ENCODE results near the gene PPP2R2C. TPM values are rescaled to one million over a fixed set of nuclear protein-coding genes. Genes with fewer than 3 reads are reported as not detected.

PPP2R2C gene
- total RNA-seq, 1 experiment from 2014 or later = 32.9 TPM

- Histone ChIP-seq H3K9me3 (ENCODE audit: control insufficient read depth in 1 of 2, insufficient read depth in 1 of 2, low read depth in 1 of 2, low read length in 2 of 2) (no peaks in the 10 kb centered on the region), H3K4me1 (ENCODE audit: control insufficient read depth in 1 of 2, insufficient read depth in 2 of 2, low read length in 2 of 2) (peaks cover 0 to 6% of the 10 kb centered on the region in 2 experiments; a peak in 2 of 4 replicates), H4K20me1 (ENCODE audit: insufficient read depth) (no peaks in the 10 kb centered on the region), H3K9ac (ENCODE audit: low read length) (no peak overlapping the region), H3K4me3 (replicated peaks in 1 of 2; ENCODE audit: low read depth in 1 of 2, low read length in 2 of 2) (no peak overlapping the region), H3K27me3 (ENCODE audit: insufficient read depth, low read length) (no peaks in the 10 kb centered on the region), H3K4me2 (ENCODE audit: low read length) (no peak overlapping the region), H3K27ac (ENCODE audit: low read depth, low read length) (no peak overlapping the region), H3K9me2 (ENCODE audit: insufficient read depth) (no peaks in the 10 kb centered on the region), H3K36me3 (ENCODE audit: control insufficient read depth in 1 of 2, insufficient read depth in 2 of 2, low read length in 2 of 2) (no peaks in the 10 kb centered on the region), H2AFZ (ENCODE audit: low read depth, low read length, poor library complexity, severe bottlenecking) (no peak overlapping the region), H3K79me2 (ENCODE audit: insufficient read depth, low read length) (no peaks in the 10 kb centered on the region)
- intact Hi-C loops (cut with micrococcal nuclease) = no loop called here
- RAD21 ChIA-PET (ENCODE audit: low non-redundant PET in 1 of 2, low total read pairs in 2 of 2, uncharacterized antibody in 2 of 2, unreplicated experiment in 2 of 2) = no interaction called here
- TF ChIP-seq REST (IDR thresholded peaks at IDR 0.05; ENCODE audit: low read depth) (no peak), SRF (IDR thresholded peaks at IDR 0.05; ENCODE audit: low read depth) (no peak)
- DNase-seq (ENCODE audit: low read depth, low spot score) (no peak), ATAC-seq (no peak)
- CTCF ChIA-PET = no interaction called here
- BruUV-seq (replicated peaks) = no TSS peak
- POLR2A ChIA-PET = no interaction called here
Measured at GRCh38 chr4:6520978-6521377, 48.6 kb upstream of the PPP2R2C start.

GRCh38 chr4:6520051-6520636 is 47.7 kb upstream of the PPP2R2C start:
- RAD21 ChIA-PET (ENCODE audit: low non-redundant PET in 1 of 2, low total read pairs in 2 of 2, uncharacterized antibody in 2 of 2, unreplicated experiment in 2 of 2) = no interaction called here

More at GRCh38 chr4:6520051-6520636, 47.7 kb upstream of the PPP2R2C start:
- ChIA-PET POLR2A (no interaction called here), CTCF (no interaction called here)
- Histone ChIP-seq H3K79me2 (ENCODE audit: insufficient read depth, low read length) (no peaks in the 10 kb centered on the region), H3K27me3 (ENCODE audit: insufficient read depth, low read length) (no peaks in the 10 kb centered on the region), H3K36me3 (ENCODE audit: control insufficient read depth in 1 of 2, insufficient read depth in 2 of 2, low read length in 2 of 2) (no peaks in the 10 kb centered on the region), H4K20me1 (ENCODE audit: insufficient read depth) (no peaks in the 10 kb centered on the region), H3K4me2 (ENCODE audit: low read length) (no peak overlapping the region), H3K27ac (ENCODE audit: low read depth, low read length) (no peak overlapping the region), H3K9ac (ENCODE audit: low read length) (no peak overlapping the region), H3K9me2 (ENCODE audit: insufficient read depth) (no peaks in the 10 kb centered on the region), H3K4me1 (ENCODE audit: control insufficient read depth in 1 of 2, insufficient read depth in 2 of 2, low read length in 2 of 2) (peaks cover 0 to 6% of the 10 kb centered on the region in 2 experiments; a peak in 2 of 4 replicates), H3K4me3 (replicated peaks in 1 of 2; ENCODE audit: low read depth in 1 of 2, low read length in 2 of 2) (no peak overlapping the region), H2AFZ (ENCODE audit: low read depth, low read length, poor library complexity, severe bottlenecking) (no peak overlapping the region), H3K9me3 (ENCODE audit: control insufficient read depth in 1 of 2, insufficient read depth in 1 of 2, low read depth in 1 of 2, low read length in 2 of 2) (no peaks in the 10 kb centered on the region)
- DNase-seq (ENCODE audit: low read depth, low spot score) (no peak), ATAC-seq (no peak)
- intact Hi-C loops (cut with micrococcal nuclease) = no loop called here
- no TSS peak for BruUV-seq (replicated peaks)
- TF ChIP-seq YY1 (IDR thresholded peaks at IDR 0.05; ENCODE audit: extremely low read depth, insufficient replicate concordance, low read depth, low read length) = no peak
- no peak for TF ChIP-seq RAD21 (IDR thresholded peaks at IDR 0.05; ENCODE audit: low read depth)
- TF ChIP-seq EZH2phosphoT487 (IDR thresholded peaks at IDR 0.05; ENCODE audit: borderline replicate concordance) = no peak
- TF ChIP-seq ELF1 (IDR thresholded peaks at IDR 0.05; ENCODE audit: borderline replicate concordance, low read depth) = no peak
- TF ChIP-seq SIN3A (IDR thresholded peaks at IDR 0.05; ENCODE audit: low read depth) = no peak
- no peak for TF ChIP-seq TCF7L2 (IDR thresholded peaks at IDR 0.05; ENCODE audit: borderline replicate concordance, extremely low read depth, insufficient read depth, insufficient read length)
- TF ChIP-seq SRF (IDR thresholded peaks at IDR 0.05; ENCODE audit: low read depth) = no peak

Measured in HCT116 (cell line).